Astrocyte (in vitro differentiated cells and primary cell): ENCODE data around the gene OSBP.

ENCODE experiments used
- EZH2 ChIP-seq: IDR thresholded peaks from 2 replicates; pipeline ENCODE4 v1.6.1; 2012; ENCODE audit warnings: mild to moderate bottlenecking, low read length, inconsistent platforms; ENCODE audit not compliant: insufficient read depth
- TF ChIP-seq, protein P1 (sequence below): IDR thresholded peaks from 2 replicates; pipeline ENCODE4 v1.5.1; 2011; ENCODE audit warnings: low read depth, mild to moderate bottlenecking, inconsistent platforms, low read length, moderate library complexity; ENCODE audit not compliant: insufficient read depth

DNA sequence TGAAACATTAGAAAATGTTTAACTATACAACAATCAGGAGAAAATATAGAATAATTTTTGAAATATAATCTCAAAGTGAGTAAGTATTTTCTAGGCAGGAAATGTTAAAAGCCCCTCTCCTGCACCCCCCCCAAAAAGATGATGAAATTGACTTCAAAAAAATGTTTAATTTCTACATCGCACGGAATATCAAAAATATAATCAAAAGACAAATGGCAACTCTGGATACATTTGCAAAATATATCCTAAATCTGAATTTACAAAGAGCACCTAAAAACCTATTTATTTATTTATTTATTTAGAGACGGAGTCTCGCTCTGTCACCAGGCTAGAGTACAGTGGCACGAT, 67.3 kb downstream of the OSBP start:
- TF ChIP-seq, protein P1, sequence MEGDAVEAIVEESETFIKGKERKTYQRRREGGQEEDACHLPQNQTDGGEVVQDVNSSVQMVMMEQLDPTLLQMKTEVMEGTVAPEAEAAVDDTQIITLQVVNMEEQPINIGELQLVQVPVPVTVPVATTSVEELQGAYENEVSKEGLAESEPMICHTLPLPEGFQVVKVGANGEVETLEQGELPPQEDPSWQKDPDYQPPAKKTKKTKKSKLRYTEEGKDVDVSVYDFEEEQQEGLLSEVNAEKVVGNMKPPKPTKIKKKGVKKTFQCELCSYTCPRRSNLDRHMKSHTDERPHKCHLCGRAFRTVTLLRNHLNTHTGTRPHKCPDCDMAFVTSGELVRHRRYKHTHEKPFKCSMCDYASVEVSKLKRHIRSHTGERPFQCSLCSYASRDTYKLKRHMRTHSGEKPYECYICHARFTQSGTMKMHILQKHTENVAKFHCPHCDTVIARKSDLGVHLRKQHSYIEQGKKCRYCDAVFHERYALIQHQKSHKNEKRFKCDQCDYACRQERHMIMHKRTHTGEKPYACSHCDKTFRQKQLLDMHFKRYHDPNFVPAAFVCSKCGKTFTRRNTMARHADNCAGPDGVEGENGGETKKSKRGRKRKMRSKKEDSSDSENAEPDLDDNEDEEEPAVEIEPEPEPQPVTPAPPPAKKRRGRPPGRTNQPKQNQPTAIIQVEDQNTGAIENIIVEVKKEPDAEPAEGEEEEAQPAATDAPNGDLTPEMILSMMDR: no peak
- TF ChIP-seq EZH2: no peak
